LNCAP (cell line): ENCODE results near the gene CPNE8.

Experiments used
- CTCF ChIP-seq: fragments of 450-650 bp; IDR thresholded peaks from 2 replicates; pipeline ENCODE4 v1.5.1; 2017; ENCODE audit warnings: mild to moderate bottlenecking

The CPNE8 gene

GRCh38 chr12:38883629-38884134, 21.7 kb downstream of the CPNE8 start:
- TF ChIP-seq CTCF, result no peak

GRCh38 chr12:38880288-38880687, 25.1 kb downstream of the CPNE8 start:
- TF ChIP-seq CTCF, result no peak

GRCh38 chr12:38878986-38879385, 26.4 kb downstream of the CPNE8 start:
- no peak for TF ChIP-seq CTCF

- TF ChIP-seq CTCF, result no peak
These were observed 27.1 kb downstream of the CPNE8 start for GRCh38 chr12:38878333-38878705.

- no peak for TF ChIP-seq CTCF
These were observed 29.7 kb downstream of the CPNE8 start for GRCh38 chr12:38875586-38876228.

- no peak for TF ChIP-seq CTCF
These were observed 32.8 kb downstream of the CPNE8 start for GRCh38 chr12:38872561-38872960.

- TF ChIP-seq CTCF, result no peak
These were observed 33.2 kb downstream of the CPNE8 start for GRCh38 chr12:38872156-38872555.

GRCh38 chr12:38869036-38869435, 36.4 kb downstream of the CPNE8 start:
- no peak for TF ChIP-seq CTCF
